Measurements from ENCODE around the gene ARHGAP15.

ARHGAP15 gene

DNA sequence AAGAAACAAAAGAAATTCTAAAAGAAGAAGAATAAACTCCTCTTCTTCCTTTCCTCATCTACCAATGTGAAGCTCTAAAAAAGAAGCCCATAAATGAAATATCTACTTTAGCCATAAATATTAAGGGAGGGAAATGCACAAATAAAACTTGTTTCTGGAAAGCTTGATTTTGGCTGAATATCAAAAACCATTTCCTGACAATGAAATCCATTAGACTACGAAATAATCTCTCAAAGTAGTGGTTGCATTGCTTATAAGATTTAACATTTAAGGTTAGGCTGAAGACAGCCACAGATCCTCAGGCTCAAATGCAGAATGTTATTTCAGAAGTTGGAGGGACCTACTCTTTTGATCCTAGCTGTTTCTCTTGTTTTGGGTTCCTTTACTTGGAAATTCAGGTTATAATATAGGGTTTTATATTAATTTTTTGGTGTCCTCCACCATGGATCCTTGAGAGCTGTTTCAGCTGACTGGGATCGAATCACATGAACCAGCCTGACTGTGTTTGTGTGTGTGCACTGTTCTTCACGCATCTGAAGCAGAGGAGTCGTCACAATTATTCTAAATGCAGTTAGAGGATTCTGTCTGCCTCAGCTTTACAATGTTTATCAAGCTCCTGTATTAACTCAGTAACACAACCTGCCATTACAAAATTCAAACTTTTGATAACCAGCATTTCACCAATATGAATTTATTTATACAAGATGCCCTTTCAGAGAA is 474.8 kb downstream of the ARHGAP15 start:
- DNase-seq: no peak

DNA sequence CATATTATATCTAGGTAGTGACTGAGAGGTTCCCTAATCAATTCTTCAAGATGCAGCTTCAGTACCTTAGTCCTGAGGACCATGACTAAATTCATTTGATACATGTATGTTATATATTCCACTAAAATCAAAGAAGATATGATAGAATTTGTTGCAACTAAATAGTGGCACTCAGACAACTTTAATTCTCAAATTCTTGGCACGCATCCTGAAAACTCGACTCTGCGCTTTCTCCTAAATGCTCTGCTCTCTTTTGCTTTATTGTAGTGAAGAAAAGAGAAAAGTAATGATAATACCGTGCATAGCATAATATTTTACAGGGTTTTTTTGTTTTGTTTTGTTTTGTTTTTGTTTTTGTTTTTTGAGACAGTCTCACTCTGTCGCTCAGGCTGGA is 475.3 kb downstream of the ARHGAP15 start:
- no peak for DNase-seq

DNA sequence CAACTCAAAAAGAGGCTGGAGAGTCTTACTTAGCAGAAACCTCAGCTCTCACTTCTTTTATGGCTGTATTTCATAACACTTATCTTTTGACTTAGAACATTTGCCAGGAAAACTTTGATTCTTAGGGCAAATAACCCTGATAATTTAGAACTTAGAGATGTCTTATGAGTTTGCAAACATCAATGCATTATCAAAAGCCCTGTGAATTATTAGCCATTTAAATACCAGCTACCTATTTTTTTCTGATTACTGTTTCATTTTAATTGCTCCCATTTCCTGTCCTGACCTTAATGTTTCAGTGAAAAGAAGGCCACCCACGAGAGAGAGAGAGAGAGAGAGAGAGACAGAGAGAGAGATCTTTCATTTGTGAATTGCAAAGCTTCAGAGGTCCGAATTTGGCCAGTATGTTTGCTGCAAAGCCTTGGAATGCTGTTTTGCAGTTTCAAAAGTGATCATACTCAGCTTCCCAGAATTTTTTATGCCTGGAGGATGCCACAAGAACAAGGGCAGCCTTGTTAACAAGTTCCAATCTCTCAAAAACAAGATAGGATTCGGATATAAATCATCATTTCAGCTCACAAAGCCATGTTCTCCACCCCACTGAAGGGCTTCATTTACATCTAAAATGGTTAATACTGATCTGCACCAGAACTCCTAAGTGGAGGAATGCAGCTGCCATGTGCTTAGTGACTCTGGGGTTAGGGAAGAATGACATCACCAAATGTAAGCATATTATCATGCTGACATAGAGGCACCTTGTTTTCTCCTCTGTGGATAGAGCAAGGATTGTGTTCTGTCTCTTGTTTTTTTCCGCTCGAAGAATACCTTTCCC is 478.2 kb downstream of the ARHGAP15 start:
- DNase-seq: no peak

DNA sequence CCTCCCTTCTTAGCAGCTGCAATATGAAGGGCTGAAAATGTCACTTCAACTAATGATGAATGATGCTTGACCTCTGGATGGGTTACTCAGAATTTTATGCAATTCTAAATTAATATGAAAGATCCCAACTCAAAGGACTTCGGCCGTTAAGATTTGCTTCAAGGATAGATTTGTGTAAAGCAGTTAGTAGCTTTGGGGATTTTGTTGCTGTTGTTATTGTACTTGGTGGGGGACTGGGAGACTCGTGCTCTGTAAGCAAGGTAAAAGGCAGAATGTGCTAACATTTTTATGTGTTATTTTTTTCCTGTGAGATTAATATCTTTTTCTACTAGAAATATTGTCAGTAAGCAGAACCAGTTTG is 478.8 kb downstream of the ARHGAP15 start:
- no peak for DNase-seq

DNA sequence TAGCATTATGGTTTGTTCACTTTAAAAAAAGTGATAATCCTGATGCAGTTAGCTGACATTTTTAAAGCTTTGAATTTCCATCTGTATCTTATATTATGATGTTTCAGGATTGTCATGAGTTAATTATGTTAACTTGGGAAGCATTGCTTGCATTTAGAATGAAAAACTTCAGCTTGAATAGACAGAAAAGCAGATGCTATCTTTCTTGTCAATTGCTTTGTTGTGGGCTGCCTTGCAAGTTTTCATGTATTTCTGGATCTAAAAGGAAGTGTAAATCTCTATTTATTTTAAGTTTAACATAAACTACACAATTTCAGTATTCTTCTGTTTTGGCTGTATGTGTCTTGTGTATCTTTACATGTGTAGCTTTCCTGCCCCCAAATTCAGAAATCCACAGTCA is 479.5 kb downstream of the ARHGAP15 start:
- no peak for DNase-seq

DNA sequence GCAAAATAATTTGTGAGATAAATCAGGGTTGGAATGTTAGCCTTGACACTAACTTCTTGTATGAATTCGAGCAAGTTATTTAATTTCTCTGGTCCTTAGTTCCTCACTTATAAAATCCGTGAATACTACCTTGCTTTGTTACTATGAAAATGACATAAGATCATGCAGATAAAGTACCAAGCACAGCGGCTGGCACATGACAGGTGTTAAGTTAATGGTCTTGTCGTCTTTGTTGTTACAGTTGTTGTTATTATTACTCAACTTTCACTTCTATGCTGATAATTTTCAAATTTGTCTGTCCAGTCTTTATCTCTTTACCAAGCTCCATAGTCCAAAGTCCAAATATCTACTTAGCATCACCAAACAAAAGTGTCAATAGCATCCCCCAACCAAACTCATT is 482.1 kb downstream of the ARHGAP15 start:
- no peak for DNase-seq

DNA sequence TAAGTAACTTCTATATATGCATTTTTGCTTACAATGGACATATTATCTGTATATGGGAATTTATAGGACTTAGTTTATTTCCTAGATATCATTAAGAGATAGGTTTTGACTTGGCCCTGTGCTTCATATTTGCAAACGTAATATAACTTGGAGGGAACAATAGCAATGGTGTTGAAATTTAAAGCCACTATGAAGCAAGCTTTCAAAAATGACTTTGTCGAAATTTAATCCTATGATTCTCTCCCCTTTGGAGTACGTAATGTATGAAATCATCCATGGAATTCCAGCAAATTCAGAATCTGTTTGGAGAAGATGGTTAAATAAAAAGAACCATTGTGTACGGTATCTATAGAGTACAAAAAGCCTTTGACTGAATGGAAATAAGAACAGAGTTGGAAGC is 486.3 kb downstream of the ARHGAP15 start:
- DNase-seq: no peak

DNA sequence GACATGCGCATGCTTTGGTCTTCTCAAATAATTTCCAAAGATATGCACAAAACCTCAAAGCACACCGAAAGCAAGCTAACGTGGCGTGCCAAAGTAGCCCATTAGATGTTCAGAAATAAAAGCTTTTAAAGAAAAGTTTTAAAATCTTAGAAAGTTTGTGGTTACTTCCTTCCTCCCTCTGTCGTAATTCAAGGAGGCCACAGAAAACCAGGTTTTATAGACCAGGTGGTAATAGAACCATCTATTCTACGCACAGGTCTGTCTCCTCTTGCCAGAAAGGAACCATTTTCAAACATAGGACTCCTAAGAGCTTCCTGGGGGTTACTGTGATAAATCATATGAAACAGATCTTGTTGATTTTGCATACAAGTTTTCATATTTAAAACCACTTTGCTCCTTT is 487.2 kb downstream of the ARHGAP15 start:
- DNase-seq: no peak

DNA sequence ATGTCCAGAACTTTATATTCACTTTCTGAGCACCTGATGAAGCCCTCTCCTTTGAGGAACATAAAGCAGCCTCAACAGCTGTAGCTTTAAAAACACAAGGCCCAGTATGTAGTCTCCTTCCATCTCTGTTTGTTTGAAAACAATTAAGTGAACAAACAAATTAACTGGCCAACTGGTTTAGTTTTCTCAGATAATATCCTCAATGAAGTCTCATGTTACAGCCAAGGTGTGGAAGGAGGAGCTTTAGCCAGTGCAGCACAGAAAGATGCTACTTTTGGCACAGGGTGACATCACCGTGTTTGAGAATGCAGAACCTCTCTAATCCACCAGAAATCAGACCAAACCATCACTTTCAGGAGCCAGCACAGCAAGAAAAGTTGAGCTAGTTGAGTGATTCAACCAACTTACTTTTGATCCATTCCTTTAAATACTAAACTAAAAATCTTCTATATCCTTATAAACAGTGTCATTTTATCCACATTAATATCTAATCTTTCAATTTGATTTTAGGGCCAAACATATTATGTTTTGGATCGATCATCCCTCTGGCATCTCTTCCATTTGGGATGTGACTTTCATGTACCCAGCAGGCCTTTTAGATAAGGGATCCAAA is 488.7 kb downstream of the ARHGAP15 start:
- DNase-seq: no peak

DNA sequence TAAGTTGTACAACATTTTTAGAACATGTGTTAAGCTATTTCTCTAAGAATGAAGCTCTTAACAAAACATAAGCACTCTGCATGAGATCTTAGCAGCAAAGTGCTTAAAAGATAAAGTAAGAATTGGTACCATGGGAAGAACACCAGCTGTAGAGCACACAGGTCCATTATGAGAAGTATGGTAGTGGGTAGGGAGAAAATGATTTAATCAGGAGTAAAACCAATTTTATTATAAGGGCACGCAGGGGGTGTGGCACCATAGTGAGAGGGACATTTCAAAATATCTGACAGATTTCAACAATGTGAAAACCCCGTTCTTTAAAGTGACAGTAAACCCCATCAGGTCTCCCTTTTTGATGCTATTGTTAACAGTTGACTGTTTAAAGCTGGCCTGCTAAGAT is 492.9 kb downstream of the ARHGAP15 start:
- DNase-seq: no peak

DNA sequence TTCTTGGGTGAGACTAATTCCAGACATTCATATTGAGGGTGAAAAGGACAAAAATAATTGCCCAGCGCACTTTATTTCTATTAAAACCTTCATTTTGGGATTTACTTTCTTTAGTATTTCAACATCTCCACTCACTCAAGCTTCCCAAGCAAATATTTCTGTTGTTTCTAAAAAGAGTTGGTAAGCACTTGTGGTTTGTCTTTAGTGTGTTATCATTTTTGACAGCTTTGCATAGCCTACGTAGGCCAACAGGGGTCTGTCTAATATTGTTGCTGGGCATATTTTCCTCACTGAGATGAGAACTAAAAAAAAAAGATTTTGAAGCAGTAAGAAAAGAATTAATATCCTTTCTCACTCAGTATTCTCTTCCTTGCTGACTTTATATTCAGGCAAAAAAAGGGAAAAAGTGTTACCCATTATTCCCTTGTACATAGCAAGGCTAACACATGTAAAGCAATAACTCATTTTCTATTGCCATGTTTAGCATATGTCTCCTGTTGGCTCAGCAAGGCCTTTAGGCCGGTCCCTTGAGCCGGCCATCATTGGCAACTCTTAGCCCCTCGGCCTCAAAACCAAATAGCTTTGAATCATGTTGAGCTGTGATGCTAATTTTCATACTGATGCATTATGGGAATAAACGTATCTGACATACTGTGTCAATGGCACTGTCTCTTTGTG is 494.2 kb downstream of the ARHGAP15 start:
- no peak for DNase-seq

DNA sequence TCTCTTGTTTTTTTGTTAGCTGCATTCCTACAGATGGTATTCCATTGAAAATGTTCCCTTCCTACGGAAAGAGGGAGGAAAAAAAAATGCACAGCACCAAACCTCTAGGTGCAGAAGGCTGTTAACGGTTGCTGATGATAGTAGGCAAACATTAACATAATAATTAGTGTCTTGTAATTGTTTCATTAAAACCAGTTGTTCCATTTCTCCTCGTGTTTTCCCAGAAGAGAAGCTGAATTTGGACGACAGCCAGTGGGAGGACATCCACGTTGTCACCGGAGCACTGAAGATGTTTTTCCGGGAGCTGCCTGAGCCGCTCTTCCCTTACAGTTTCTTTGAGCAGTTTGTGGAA is 494.7 kb downstream of the ARHGAP15 start:
- DNase-seq: no peak

DNA sequence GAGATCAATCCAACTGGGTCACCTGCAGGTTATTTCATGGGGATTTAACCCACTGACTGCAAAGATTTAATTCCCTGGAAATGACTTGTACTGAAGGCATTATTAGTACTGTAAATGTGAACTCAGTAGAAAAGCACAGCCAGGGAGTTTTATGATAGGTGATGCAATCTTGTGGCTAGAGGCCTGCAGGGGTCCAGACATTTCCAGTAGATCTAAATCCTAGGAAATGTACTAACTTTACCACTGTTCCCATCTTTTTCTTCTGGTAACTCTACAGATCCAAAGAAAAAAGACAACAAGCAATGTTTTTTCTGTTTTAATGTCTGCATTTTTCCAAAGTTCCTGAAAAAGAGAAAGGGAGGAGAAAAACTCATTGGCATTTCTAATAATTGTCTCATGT is 500.1 kb downstream of the ARHGAP15 start:
- no peak for DNase-seq

DNA sequence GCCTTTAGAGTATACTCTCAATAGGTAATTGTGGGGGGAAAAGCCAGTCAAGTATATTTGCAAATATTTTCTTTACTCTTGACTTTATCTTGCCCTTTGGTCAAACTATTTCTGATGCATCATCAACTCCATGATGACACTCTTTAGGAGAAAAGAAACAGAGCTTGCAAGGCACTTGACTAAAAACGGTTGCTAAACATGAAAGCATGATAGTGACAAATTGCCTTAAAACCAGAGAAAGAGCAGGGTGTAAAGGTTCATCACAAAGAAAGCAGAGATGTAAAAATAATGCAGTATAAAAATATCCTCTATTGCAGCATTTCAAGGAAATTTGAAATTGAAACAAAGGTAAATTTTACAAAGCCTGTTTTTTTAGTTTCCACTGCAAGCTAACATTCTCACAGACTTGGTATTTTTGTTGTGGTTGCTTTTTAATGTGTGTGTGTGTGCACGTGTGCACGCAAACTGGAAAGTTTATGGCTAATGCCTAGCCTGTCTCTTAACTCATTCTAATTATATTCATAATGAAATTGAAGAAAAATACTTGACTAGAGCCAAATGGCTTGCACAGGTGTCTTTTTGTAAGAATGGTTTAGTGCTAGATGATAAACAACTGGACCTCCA is 503.6 kb downstream of the ARHGAP15 start:
- no peak for DNase-seq

DNA sequence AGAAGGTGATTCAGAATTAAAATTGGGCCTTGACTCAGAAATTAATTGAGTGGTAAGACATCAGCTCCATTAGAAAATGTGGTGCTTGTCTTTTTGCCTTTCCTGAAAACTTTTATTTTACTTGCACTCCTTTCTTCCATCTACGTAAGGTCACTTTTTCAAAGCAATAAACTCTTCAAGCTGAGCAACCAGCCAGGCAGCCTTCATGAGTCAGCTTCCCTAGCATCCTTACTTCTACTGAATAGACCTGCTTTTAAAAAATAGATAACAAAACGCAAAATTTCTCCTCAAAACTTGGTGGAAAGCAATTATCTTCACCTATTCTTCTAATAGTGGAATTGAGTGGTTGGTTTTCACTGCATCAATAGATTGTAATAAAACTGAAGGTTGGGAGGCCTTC is 504.2 kb downstream of the ARHGAP15 start:
- DNase-seq: no peak

DNA sequence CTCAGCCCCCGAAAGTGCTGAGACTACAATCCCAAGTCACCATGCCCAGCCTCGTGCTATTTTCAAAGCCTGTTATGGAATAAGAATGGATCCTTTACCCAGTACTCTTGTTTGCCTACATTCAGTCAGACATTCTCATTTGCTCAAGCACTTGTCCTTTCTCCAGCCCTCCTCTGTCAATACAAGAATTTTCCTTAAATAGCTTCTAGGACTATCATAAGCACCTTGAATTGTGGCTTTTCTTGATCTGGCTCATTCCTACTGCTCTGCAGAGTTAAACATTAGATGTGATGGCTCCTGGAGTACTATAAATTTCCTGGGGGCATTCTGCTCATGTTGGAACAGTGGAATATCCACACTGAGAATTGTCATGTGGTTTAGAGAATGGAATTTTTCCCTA is 506.1 kb downstream of the ARHGAP15 start:
- DNase-seq: no peak

DNA sequence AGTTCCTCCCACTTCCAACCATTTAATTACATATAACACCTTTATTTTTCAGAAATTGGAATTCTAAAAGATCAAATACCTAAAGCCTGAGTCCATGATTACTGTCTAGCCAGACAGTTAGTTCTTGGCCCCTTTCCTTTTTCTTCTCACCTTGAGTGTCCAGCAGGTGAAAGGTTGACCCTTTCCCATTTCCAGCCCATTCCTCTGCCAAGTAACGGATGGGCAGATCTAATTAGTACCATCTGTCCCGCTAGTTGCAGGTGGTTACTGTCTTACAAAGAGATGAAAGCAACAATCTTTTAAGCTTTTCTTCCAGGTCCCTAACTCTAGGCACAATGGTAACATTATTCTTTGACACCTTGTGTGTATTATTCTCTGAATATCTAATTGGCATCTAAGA is 506.7 kb downstream of the ARHGAP15 start:
- DNase-seq: no peak

DNA sequence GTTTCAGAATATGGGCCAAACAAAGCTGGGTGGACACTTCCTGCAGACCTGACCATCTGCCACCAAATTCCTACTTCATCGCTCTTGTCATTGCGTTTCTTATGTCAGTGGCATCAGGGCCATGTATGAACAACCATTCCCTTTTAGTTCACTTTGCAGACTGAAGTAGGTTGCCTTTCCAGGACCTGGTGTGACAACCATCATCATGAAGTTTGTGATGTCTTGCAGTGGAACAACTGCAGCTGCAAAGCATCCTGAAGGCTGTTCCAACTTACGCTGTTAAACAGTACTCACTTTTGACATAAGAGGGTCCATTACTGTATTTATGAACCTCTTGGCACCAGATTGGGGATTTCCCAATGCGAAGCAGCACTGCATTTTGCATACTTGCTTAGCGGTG is 511.6 kb downstream of the ARHGAP15 start:
- DNase-seq: no peak

DNA sequence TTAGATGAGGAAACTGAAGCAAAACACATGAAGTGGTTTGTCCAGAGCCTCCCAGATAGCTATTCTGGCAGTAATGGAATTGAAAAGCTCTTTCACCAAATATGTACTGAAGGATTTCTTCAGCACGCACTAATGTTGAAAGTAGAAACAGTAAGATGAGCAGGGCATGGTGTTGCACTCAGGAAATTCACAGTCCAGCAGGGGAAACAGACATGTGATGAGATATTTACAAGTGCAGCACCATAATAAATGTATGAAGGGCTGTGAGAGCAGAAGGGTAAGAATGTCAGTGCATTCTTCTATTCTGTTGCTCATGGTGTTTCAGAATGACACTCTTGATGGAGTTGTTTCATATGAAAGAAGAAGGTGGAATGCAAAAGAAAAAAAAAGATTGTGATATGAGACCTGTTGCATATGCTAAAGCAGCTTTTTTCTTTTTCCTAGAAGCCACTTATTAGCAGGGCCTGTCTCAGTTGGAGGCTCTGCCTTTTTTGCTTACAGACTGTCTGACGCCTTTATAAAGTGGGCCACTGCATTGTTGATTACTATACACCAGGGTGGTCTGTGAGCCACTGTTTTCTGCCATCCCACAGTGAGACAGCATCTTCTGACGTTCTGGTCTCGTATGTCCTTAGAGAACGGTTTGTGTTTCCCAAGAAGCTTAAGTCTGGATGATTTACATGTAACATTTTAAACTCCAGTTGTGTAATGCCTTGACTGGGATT is 516.9 kb downstream of the ARHGAP15 start:
- DNase-seq: no peak

DNA sequence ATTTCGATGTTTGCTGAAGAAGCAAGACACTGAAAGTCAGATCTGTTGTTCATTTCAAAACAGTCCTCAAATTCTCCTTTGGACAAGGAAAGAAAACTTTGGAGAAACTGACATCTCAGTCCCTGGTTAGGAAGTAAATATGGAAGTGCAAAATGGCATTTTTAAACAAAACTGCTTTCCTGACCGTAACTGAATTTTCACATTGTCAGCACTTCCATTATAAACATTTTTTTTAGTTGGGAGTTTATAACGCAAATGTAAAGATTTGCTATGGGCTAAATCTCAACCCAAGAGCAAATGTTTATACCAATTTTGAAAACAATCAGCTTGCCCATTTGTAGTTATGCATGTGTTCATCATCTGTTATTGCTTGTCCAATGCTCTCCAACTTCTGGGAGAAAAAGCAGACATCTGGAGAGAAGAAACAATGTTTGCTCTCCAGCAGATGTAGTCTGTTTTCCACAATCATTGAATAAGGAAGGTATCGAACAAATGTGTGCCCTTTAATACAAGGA is 520.1 kb downstream of the ARHGAP15 start:
- DNase-seq: no peak

DNA sequence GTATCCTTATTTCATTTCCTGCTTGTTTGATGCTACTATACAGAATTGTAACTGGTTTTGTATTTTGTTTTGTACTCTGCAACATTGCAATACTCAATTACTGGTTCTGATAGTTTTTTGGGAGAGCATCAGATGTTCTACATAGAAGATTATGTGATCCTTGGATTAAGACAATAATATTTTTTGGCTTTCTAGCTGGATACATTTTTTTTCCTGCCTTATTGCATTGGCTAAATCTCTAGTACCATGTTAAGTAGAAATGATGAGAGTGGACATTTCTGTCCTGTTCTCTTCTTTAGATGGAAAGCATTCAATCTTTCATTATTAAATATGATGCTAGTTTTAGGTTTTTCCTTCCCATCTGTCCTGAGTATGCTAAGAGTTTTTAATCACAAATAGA is 523.5 kb downstream of the ARHGAP15 start:
- DNase-seq: no peak

DNA sequence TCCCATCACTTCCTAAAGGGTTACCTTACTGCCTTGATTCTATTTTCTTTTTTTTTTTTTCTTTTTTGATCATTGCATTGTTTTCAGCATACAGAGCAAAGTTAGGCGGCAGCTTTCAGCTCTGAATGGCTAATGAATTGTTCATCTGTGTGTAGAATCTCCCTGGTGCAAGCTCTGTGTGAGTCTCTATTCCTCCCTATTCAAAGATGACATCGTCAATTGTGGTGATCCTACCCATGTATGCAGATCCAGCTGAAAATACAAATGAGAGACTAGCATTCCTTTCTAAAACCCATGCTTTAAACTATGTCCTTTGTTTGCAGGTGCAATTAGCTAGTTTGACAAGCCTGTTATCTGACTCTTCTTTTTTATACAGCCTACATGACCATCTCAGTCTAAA is 539.0 kb downstream of the ARHGAP15 start:
- no peak for DNase-seq

Measured in CD4-positive, alpha-beta T cell treated with Interleukin-15 for 1 hour (primary cell).